Endothelial cell of umbilical vein (primary cell): ENCODE data around the gene SRCIN1. TPM values are rescaled to one million over a fixed set of nuclear protein-coding genes. Genes with fewer than 3 reads are reported as not detected.

Experiments used
- BruUV-seq: library from RNA; stranded (reverse); fragments of 400-500 nt; replicated peaks from 2 replicates; lab custom pipeline; 2021; lab: Mats Ljungman, UMichigan
- CTCF ChIA-PET: fragments of 300-600, 350-600 bp; sonication (Branson Sonifier 250); formaldehyde crosslinking; loops from one replicate; lab custom pipeline; 2021; ENCODE audit warnings: antibody characterized with exemption, inconsistent platforms; lab: Charles Lee
- POLR2A ChIA-PET: fragments of 300-600, 350-600 bp; sonication (Branson Sonifier 250); formaldehyde crosslinking; loops from one replicate; lab custom pipeline; 2021; ENCODE audit warnings: antibody characterized with exemption, inconsistent platforms; lab: Charles Lee
- DNase-seq: peaks from one replicate; pipeline ENCODE4 v3.0.0-alpha.2; 2011; ENCODE audit warnings: low read depth, low spot score
- FAIRE-seq: peaks from 2 replicates; lab custom pipeline; 2011; peaks lifted over from hg19 to GRCh38; lab: Jason Lieb, UNC
- H2AFZ ChIP-seq: 2 replicates; pipeline ENCODE4 v1.6.0; 2012; ENCODE audit warnings: low read depth, low read length, control low read depth, inconsistent platforms
- H3K27ac ChIP-seq: 2 replicates; pipeline ENCODE4 v1.5.1; 2011; ENCODE audit warnings: low read depth, mild to moderate bottlenecking, control low read depth, low read length, moderate library complexity; ENCODE audit not compliant: insufficient read depth
- H3K27me3 ChIP-seq, 2 experiments: 2 replicates each; pipeline versions ENCODE4 v1.6.0 to v1.6.1; 2011; ENCODE audit warnings: low read length in 2 of 2, mixed read lengths in 1 of 2; ENCODE audit not compliant: control insufficient read depth in 2 of 2, insufficient read depth in 2 of 2
- H3K36me3 ChIP-seq, 2 experiments: 2 replicates in 1 of 2; 3 replicates in 1 of 2; pipeline ENCODE4 v1.5.1; 2011; ENCODE audit warnings: low read length in 2 of 2, mild to moderate bottlenecking in 1 of 2, moderate library complexity in 1 of 2; ENCODE audit not compliant: control insufficient read depth in 2 of 2, insufficient read depth in 2 of 2; ENCODE audit errors: extremely low read depth in 1 of 2
- H3K4me1 ChIP-seq: 3 replicates; pipeline ENCODE4 v1.5.1; 2011; ENCODE audit warnings: mild to moderate bottlenecking, low read length; ENCODE audit not compliant: control insufficient read depth, insufficient read depth; ENCODE audit errors: extremely low read depth
- H3K4me2 ChIP-seq: 2 replicates; pipeline ENCODE4 v1.6.1; 2011; ENCODE audit warnings: low read length, control low read depth, mixed read lengths; ENCODE audit not compliant: insufficient read depth
- H3K4me3 ChIP-seq, 3 experiments: fragments of 200-600 bp in 1 of 3; sonication (generic), shearing (Covaris generic) in 1 of 3; replicated peaks in 1 of 3; 2 replicates each; pipeline ENCODE4 v1.5.1; 2011 to 2016; ENCODE audit warnings: control low read depth in 3 of 3, low read length in 3 of 3, mild to moderate bottlenecking in 2 of 3, inconsistent platforms in 1 of 3, low read depth in 1 of 3, moderate library complexity in 1 of 3; ENCODE audit not compliant: insufficient read depth in 1 of 3
- H3K79me2 ChIP-seq: 2 replicates; pipeline ENCODE4 v1.6.0; 2012; ENCODE audit warnings: low read length, inconsistent platforms; ENCODE audit not compliant: control insufficient read depth, insufficient read depth
- H3K9ac ChIP-seq: replicated peaks from 2 replicates; pipeline ENCODE3; 2011; ENCODE audit warnings: low read length, control low read depth; ENCODE audit not compliant: insufficient read depth; ENCODE audit errors: extremely low read depth
- H3K9me1 ChIP-seq: replicated peaks from 3 replicates; pipeline ENCODE4 v1.6.0; 2011; ENCODE audit warnings: mild to moderate bottlenecking, low read length; ENCODE audit not compliant: control insufficient read depth, insufficient read depth; ENCODE audit errors: extremely low read depth
- H3K9me3 ChIP-seq: replicated peaks from 2 replicates; pipeline ENCODE4 v1.5.1; 2012; ENCODE audit warnings: low read length, inconsistent platforms; ENCODE audit not compliant: control insufficient read depth, insufficient read depth
- H4K20me1 ChIP-seq: replicated peaks from 2 replicates; pipeline ENCODE3; 2011; ENCODE audit warnings: mild to moderate bottlenecking, low read length; ENCODE audit not compliant: control insufficient read depth, insufficient read depth; ENCODE audit errors: extremely low read depth
- CTCF ChIP-seq, 2 donors: IDR thresholded peaks; 1 replicate in 1 of 2; 2 replicates in 1 of 2; pipeline ENCODE4 v1.5.1; 2011; ENCODE audit warnings: low read length in 2 of 2, mild to moderate bottlenecking in 2 of 2, moderate library complexity in 2 of 2, control low read depth in 1 of 2, inconsistent platforms in 1 of 2, low read depth in 1 of 2; ENCODE audit not compliant: insufficient read depth in 1 of 2; ENCODE audit errors: extremely low read depth in 1 of 2
- EZH2 ChIP-seq: IDR thresholded peaks from 2 replicates; pipeline ENCODE4 v1.6.1; 2012; ENCODE audit warnings: borderline replicate concordance, low read depth, mild to moderate bottlenecking, moderate library complexity, low read length, inconsistent platforms; ENCODE audit not compliant: severe bottlenecking
- FOS ChIP-seq: IDR thresholded peaks from 2 replicates; pipeline ENCODE4 v1.6.1; 2011; ENCODE audit warnings: mild to moderate bottlenecking, low read length, moderate library complexity, borderline replicate concordance; ENCODE audit not compliant: insufficient read depth
- GATA2 ChIP-seq: IDR thresholded peaks from 2 replicates; pipeline ENCODE4 v1.7.0; 2011; ENCODE audit warnings: low read depth, mild to moderate bottlenecking, moderate library complexity, mixed read lengths, low read length; ENCODE audit not compliant: insufficient read length, insufficient read depth
- JUN ChIP-seq: IDR thresholded peaks from 2 replicates; pipeline ENCODE4 v1.6.1; 2011; ENCODE audit warnings: borderline replicate concordance, low read depth; ENCODE audit not compliant: insufficient read length, insufficient read depth
- MAX ChIP-seq: IDR thresholded peaks from 2 replicates; pipeline ENCODE4 v1.6.1; 2011; ENCODE audit not compliant: insufficient read depth, insufficient read length
- MYC ChIP-seq: IDR thresholded peaks from one replicate; pipeline ENCODE4 v1.6.1; 2011; ENCODE audit warnings: mild to moderate bottlenecking, low read depth, low read length
- POLR2A ChIP-seq: IDR thresholded peaks from 2 replicates; pipeline ENCODE4 v1.6.1; 2012; ENCODE audit warnings: low read depth, mild to moderate bottlenecking, control low read depth, low read length
- POLR2AphosphoS5 ChIP-seq: IDR thresholded peaks from 2 replicates; pipeline ENCODE4 v1.6.1; 2012; ENCODE audit warnings: low read depth, mild to moderate bottlenecking, control low read depth, low read length, moderate library complexity; ENCODE audit not compliant: insufficient read depth
- dilution Hi-C: fragments of 300-500 bp; cut with MboI; formaldehyde crosslinking; loops from one replicate; pipeline ENCODE4 v1.15.0; 2019; ENCODE audit warnings: low sequenced_read_pairs; ENCODE audit not compliant: extremely low pct_ligation_motif_present
- intact Hi-C: fragments of 100-400 bp; cut with micrococcal nuclease; formaldehyde crosslinking; loops from one replicate; pipeline ENCODE4 v1.10.0; 2022
- polyA plus RNA-seq, 4 experiments: library from polyadenylated mRNA; depleted of rRNA in 3 of 4; stranded (reverse) in 3 of 4; unstranded in 1 of 4; fragments of >200 nt; gene quantifications; 2 replicates each; pipeline versions ENCODE4 v1.2.1 to v1.2.3, GENCODE V29; 2011 to 2012; ENCODE audit warnings: missing spikeins in 1 of 4
- total RNA-seq: library from RNA; stranded (reverse); gene quantifications from 2 replicates; pipeline ENCODE4 v1.2.3, GENCODE V29; 2021

Gene SRCIN1
- total and polyA plus RNA-seq, 2 donors (not counting 3 experiments of a cell fraction or from before 2014, with no cell fraction given) = 0.15 to 0.35 TPM

GRCh38 chr17:38608648-38609047 is 2.9 kb upstream of the SRCIN1 start:
- Histone ChIP-seq H3K9me3 (no peaks in the 10 kb centered on the region), H3K27ac (no peak overlapping the region), H3K4me3 (no peak overlapping the region), H3K79me2 (no peaks in the 10 kb centered on the region), H3K9ac (no peak overlapping the region), H3K27me3 (peaks cover 29 to 32% of the 10 kb centered on the region in 2 experiments), H3K4me2 (no peak overlapping the region), H3K9me1 (no peaks in the 10 kb centered on the region), H4K20me1 (no peaks in the 10 kb centered on the region), H3K4me1 (no peaks in the 10 kb centered on the region), H2AFZ (no peak overlapping the region), H3K36me3 (no peaks in the 10 kb centered on the region)
- dilution Hi-C loops = no loop called here
- DNase-seq (no peak), FAIRE-seq (no peak)
- POLR2A ChIA-PET = no interaction called here
- intact Hi-C loops = loop anchor here (5.0 kb wide), 1 partner anchor 59 kb away; no protein-coding TSS in a partner anchor
- no peak for TF ChIP-seq CTCF (IDR thresholded peaks at IDR 0.05; ENCODE audit: extremely low read depth in 1 of 2, insufficient read depth in 1 of 2, low read depth in 1 of 2, low read length in 2 of 2)
- no peak for TF ChIP-seq MAX
- TF ChIP-seq JUN = no peak
- no peak for TF ChIP-seq GATA2
- no peak for TF ChIP-seq EZH2
- TF ChIP-seq FOS = no peak
- TF ChIP-seq POLR2AphosphoS5 = no peak
- no peak for TF ChIP-seq POLR2A
- TF ChIP-seq MYC = no peak
- CTCF ChIA-PET = interaction anchor here (1.1 to 4.5 kb wide), 4 partner anchors 11 to 99 kb away, joined by 3 to 19 read pairs (median 4); no protein-coding TSS in a partner anchor
- BruUV-seq = no TSS peak
